AG04450 (cell line): ENCODE results near the gene TRAPPC3L. TPM values are rescaled to one million over a fixed set of nuclear protein-coding genes. Genes with fewer than 3 reads are reported as not detected.

Experiments used
- polyA plus RNA-seq: library from polyadenylated mRNA; depleted of rRNA; stranded (reverse); fragments of >200 nt; gene quantifications from 2 replicates; pipeline ENCODE4 v1.2.3, GENCODE V29; 2011; rRNA removed

The TRAPPC3L gene
- polyA plus RNA-seq, 1 experiment, result 0.19 TPM

Other genes with a start within 250 kb of the TRAPPC3L start
- gene DSE, start 174.7 kb downstream of the TRAPPC3L start, polyA plus RNA-seq, result 85.7 and 86.2 TPM in 2 replicates
- 0.51 and 0.81 TPM in 2 replicates for gene CALHM6, start 84.3 kb downstream of the TRAPPC3L start, polyA plus RNA-seq
- 6.8 and 7.7 TPM in 2 replicates for gene CALHM5, start 34.0 kb downstream of the TRAPPC3L start, polyA plus RNA-seq
- gene CALHM4, start 8.1 kb upstream of the TRAPPC3L start, polyA plus RNA-seq, result 0.11 TPM in 1 of 2 replicates, not detected in the other
- 43.0 and 56.9 TPM in 2 replicates for gene RWDD1, start 25.8 kb upstream of the TRAPPC3L start, polyA plus RNA-seq
- 0.09 and 0.11 TPM in 2 replicates for gene RSPH4A, start 70.8 kb upstream of the TRAPPC3L start, polyA plus RNA-seq
- 6.9 and 11.9 TPM in 2 replicates for gene ZUP1, start 123.1 kb upstream of the TRAPPC3L start, polyA plus RNA-seq
- gene KPNA5, start 135.5 kb upstream of the TRAPPC3L start, polyA plus RNA-seq, result 5.1 and 8.4 TPM in 2 replicates
- gene FAM162B, start 220.0 kb upstream of the TRAPPC3L start, polyA plus RNA-seq, result 7.8 and 10.9 TPM in 2 replicates